GM03348 (cell line): Measurements from ENCODE around the gene RGS8.

Experiments
- DNase-seq: peaks from one replicate; pipeline ENCODE4 v3.0.0; 2012; ENCODE audit warnings: low spot score

Gene RGS8

DNA sequence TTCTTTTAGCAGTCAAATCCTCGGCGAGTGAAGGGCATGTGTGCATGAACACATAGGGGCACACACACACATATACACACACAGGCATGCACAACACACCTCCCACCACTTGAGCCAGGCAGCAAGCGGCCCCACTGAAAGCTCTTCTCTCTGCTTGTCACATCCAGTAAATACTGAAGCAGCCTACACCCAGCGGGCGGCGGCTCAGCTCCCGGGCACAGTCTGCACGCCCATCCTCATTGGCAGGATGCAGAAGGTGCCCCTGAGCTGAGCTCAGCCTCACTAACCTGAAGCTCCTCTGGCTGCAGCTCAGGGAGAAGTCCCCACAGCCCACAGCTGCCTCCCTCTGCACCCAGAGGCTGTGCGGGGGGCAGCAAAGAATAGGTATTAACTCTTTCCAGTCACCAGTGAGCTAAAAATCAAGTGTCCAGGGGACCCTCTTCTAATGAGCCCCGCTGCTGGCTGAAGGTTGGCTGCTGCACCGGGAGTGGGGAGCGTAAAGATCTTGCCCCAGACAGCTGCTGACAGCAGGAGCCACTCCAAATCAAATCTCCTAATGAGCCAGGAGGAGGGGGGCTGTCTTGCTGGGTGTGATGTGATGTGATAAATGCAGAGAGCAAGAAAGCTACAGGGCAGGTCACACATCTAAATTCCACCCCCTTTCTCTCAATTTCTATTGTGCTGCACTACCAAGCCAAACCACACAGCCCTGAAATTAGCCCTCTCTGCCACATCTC, 12.5 kb downstream of the RGS8 start:
- no peak for DNase-seq

DNA sequence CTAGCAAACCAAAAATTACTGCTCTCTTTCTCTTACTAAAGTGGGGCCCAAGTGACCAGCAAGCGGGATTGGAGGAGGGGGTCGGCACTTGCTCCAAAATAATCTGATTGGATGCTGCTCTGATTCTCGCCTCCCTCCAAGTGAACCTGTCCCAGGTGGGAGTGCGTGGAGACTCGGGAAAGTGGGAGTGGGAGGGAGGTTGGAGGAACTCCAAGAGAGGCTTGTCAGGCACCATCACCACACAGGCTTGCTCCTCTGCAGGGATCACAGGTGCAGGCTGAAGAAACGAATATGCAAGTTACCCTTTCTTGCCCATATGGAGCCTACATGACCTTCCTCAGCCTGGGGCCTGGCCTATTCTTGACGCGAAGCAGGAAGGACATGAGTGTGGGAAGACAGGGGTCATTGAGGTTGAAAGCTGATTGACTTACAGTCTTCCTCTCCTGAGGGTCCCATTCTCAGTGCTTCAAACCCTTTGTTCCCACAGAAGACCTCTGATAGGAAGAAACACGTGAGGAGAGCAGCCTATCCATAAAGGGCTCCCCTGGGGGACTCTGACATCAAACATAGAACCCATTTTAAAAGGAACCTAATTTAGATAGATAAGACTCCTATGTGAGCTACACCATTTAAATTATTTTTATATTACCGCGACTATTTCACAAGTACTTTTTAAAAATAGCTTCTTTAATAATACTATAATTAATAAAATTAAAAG, 14.2 kb downstream of the RGS8 start:
- DNase-seq: no peak

DNA sequence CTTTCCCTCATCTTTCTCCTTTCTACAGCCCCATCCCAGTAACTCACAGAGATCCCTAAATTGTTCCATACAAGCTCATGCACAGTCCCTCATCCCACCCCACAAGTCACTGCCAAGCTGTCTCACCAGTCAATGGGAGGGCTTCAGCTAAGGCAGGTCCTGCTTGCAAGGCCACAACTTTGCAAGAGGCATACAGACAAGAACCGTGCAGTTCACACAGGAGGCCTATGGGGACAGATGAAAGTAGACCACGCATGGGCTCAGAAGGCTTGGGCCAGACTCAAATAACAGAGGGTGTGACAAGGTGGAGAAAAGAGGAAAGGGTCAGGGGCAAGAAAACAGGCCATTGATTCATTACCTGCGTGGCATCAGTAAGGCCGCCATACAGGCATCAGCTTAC, 15.1 kb downstream of the RGS8 start:
- DNase-seq: no peak

DNA sequence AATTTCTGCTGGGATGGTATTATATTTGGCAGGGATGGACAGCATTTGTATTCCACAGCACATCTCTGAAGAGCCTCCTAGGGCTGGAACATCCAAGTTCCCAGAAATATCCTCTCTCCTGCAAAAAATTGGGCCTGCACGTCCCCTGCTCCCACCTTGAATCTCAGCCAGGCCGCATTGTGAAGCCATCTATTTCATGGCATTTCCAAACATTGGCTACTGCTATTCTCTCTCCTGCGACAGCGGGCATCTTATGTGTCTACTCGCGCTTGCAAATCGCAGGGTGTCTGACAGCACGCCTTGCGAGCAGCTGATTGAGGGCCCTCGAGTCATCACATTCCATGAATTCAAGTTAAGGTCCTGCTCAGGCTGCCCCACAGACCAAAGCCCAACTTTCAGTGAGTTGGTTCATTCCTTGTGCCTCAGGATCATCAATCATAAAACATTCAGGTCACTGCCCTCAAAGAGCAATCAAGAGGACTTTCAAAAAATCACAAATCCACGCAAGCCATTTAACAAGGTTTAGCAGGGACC, 15.8 kb downstream of the RGS8 start:
- no peak for DNase-seq

DNA sequence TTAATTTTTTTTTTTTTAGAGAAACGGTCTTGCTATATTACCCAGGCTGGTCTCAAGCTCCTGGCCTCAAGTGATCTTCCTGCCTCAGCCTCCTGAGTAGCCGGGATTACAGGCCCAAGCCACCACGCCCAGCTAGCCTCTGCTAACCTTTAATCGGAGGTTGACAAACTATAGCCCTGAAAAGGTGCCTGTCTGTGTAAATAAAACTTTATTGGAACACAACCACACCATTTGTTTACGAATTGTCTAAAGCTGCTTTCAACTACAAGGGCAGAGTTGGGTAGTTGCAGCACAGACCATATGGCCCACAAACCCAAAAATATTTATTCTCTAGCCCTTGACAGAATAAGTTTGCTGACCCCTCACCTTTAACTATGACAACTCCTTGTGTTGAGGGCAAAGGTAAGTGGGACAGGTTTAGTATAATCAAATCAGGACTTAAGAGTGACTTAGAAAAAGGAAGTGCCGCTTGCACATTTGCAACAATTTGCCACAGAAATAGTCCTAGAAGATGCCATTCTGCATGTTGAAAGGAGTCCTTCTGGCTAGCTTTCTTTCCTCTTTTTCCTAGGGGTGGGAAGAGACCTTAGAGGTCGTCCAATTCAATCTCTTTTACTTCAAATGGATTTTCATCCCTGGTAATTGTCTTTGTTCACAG, 16.4 kb downstream of the RGS8 start:
- no peak for DNase-seq

DNA sequence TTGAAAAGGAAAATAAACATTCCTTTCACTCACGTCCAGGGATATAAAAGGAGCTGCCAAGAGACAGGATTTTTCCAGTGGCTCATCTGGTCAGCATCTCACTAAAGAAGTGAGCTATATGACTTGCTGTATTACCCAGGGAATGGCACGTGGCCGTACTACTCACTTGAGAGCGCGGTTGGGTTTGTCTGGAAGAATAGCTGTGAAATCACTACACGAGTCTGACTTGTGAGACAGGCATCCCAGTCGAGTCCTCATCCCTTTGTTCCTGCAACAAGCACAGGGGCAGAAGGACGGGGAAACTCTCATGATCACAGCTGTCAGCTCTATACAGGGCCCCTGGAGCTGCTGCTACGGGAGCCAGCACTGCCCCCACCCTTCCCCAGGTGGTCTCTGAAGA, 17.7 kb downstream of the RGS8 start:
- DNase-seq: no peak

DNA sequence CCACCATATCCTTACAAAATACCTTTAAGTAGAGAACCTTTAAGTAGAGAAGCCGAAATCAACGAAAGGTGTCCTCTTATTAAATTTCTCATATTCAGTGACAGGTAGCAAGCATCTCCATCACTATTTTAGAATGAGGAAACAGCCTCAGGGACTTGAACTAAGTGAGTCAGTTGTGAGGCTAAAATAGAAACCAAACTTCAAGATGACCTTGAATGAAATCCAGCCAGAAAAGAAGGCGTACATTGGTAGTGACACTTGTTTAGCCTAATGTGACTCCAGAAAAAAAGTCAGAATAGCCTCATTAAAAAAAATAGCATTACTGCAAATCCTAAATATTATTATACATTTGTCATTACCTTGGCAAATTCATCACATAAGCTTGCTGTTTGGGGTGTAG, 20.1 kb downstream of the RGS8 start:
- DNase-seq: no peak

DNA sequence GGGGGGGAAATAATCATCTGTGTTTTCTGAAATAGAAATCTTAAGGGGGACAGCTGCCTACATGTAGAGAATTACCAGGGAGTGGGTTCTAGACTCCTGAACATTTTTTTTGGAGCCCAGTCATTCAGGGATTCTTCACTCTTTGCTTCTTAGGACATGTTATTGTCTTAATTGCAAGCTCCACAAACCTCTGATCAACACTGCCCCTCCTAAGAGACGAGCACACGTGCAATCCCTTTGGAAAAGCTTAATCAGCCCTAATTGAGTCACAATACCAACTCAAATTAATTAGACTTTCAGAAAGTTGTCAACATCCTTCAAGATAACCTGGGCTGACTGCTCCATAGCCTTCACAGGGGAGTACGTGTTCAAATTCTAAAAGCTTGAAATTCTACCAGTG, 21.4 kb downstream of the RGS8 start:
- no peak for DNase-seq

DNA sequence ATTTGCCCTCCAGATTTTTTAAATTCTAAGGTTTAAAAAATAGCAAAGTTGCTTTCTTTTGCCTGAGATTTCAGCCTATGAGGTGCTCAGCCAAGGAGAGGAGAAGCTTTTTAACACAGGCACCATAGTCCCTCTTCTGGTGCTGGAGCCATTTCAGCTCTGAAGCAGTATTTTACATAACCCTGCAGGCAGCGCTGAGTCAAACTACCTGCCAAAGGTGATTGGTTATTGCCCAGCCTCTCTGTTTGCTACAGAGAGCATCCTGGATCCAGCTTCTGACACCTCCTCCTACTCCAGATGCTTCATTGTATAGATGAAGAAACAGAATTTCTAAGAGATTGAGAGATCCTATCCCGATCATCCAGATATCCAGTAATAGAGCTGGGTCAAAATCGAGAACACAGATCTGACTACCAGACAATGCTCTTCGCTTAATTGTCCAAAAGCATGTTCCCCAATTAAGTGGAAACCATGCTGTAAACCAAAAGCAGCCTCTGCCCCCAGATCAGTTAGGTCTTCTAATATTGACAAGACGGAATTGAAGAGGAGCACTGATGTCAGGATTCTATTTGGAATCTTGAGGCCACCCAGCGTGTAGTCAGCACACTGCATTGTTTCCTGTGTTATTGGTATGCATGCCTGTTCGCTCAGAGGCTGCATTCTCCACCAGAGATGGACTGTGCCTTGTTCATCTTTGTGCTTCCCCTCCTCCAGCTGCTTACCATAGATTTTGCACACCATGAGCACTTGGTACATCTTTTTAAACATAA, 22.1 kb downstream of the RGS8 start:
- no peak for DNase-seq

DNA sequence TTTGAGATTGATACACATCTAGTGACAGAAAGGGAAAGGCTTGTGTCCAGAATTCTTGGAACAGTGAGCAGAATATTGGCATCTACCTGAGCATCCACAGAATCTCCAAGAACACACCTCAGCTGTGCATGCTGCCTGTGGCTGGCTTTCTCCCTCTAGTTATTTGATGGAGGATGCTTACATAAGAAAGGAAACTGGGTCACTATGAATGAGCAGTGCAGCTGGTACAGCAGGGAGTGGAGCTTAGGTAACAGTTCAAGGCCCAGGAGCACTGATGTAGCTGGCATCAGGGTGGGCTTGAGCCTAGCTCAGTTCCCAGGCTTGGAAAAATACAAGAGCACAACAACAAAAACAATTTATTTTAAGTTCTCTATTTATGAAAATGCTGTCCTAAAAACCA, 26.3 kb downstream of the RGS8 start:
- DNase-seq: no peak

DNA sequence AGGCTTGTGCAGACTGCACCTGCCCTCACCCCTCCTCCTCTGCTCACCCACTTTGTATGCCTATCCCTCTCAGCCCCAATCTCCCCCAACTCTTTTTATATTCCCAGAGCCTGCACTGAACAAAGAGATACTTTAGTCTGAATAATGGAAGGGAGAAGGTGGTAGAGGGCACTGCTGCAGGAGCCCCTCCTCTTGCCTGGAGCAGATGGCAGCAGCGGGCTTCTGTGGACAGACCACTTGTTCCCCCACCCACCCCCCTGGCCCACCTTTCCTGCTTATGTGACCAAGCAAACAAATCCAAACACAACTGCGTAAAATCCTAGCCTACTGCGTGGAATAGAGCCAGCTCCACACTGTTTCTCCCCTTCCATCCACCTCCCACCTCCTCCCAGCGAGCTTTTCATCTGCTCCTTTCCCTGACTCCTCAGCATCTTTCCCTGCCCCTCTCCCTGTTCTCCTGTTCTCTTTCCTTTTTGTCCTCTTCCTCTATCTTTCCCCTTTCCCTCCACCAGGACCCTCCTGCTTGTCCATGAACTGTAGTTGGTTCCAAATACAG, 27.5 kb downstream of the RGS8 start:
- DNase-seq: no peak

DNA sequence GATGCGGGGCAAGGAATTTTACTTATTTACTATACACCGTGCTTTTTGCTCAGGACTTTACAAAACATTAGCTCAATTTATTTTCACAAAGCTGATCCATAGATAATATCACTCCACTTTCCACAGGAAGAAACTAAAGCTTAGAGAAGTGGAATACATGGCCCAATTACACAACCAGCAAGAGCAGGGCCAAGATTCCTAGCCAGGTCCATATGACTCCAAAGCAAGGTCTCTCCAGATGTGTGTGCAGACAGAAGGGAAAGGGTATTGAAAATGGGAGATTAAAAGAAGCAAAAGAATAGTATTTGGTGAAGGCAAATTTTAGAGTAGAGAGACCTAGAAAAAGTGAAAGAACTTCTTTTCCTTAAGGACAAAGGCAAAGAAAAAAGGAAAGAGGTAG, 30.4 kb downstream of the RGS8 start:
- DNase-seq: no peak

DNA sequence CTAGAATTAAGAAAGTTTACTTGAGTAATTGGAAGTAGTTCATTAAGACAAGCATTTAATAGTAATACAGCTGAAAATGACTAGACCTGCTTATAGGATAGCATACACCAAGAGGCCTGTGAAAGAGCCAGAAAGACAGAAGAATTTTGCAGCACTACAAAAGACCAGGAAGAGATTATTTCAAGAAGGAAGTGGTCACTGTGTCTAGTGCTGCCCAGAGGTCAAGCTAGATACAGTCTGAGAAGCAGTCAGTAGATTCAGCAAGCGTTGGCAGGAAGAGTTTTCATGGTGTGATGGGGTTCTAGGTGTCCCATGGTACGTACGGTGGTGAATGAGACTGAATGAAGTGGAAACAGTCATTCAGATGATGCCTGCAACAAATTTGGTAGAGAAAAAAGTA, 31.5 kb downstream of the RGS8 start:
- DNase-seq: no peak

DNA sequence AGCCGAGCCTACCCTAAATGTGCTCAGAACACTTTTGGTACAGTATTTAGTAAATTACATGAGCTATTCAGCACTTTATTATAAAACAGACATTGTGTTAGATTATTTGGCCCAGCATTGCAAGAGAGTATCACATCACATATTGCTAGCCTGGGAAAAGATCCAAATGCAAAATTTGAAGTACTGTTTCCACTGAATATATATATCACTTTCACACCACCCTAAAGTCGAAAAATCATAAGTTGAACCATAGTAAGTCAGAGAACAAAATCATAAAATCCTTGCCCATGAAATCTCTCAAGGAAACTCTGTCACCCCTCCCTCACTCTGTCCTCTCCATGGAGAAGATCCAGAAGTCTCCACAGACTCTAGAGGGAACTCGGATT, 33.1 kb downstream of the RGS8 start:
- DNase-seq: no peak

DNA sequence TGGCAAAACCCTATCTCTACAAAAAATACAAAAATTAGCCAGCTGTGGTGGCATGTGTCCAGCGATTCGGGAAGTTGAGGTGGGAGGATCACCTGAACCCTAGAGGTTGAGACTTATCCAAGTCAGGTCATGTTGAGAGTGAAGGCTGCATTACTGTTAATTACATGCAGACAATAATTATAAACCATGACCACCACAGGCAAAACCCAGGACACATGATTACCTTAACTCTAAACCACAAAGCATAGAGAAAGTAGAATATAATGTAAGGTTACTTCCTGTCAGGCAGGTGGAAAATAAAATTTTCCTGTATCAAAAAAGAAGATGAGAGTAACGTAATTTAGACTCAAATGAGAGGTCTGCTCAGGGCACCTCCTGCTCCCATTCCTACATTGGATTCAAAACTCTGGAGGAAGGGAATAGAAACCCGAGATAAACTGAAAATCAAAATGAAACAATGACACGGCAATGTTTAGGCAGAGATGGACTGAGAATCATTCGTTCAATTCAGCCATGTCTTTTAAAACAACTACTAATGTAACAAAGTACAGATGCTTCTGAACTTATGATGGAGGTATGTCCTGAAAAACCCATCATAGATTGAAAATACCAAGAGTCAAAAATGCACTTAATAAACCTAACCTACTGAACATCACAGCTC, 33.6 kb downstream of the RGS8 start:
- DNase-seq: no peak

DNA sequence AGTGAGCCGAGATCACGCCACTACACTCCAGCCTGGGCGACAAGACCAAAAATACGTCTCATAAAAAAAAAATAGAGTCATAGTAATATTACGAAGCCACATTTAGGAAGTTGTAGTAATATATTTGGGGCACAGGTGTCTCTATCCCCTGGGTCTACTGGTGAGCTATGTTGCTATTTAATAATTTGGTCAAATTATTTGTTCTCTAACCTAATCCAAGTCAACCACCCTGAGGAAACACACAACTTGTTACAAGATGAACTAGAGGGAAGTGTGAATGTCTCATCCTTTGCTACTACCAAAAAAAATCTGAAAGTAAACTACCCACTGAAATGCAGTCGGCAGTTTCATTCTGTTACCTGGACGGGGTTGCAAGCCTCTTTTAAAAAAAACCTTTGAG, 35.3 kb downstream of the RGS8 start:
- DNase-seq: no peak

DNA sequence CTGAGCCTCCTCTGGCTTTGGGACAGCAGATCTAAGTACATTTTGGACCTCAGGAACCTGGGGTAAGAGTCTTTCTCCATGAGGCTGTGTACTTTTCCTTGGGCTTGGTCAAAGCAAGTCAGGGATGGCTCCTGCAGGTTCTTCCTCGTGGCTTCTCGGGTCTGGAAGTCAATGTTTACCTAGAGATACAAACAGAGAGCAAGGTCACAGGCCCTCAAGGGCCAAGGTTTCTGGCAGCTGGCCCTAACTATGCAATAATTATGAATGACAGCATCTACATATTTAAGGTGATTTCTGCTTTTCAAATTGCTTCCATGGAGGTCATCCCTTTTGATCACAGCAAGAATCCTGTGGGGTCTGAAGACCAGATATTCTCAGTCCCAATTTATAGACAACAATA, 37.6 kb downstream of the RGS8 start:
- no peak for DNase-seq

DNA sequence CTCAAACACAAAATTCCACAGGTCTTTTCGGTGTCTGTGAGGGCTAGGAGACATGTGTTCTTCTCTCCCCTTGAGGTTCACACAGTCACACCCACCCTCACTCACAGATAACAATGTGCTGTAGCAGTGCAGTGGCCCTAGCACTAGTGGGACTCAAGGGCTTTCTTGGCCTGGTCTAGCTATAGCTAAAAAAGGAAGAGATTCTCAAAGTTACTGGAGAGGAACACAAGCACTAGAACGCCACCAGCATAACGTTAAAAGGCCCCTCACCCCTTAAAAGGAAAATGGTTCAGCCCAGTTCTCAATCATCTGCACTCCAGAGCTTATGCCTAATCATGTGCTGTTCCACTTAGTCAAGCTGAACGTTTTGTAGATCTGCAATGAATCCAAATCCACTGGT, 39.5 kb downstream of the RGS8 start:
- DNase-seq: no peak

DNA sequence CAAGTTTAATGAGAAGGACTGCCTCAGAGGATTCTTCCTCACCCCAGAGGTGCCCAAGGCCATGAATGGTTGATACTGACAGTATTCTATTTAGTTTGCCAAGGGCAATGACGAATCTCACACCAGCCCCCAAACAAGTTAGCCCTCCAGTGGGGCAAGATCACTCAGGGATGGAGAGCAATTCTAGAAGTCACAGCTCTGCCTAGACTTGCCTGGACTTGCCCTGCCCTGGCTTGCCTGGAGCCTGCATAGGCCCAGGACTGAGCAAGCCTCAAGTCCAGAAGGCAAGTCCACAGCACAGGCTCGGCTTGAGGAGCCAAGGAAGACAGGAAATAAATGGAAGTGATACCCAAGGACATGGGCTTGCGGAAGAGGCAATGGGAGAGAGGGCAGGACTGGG, 40.7 kb downstream of the RGS8 start:
- no peak for DNase-seq

DNA sequence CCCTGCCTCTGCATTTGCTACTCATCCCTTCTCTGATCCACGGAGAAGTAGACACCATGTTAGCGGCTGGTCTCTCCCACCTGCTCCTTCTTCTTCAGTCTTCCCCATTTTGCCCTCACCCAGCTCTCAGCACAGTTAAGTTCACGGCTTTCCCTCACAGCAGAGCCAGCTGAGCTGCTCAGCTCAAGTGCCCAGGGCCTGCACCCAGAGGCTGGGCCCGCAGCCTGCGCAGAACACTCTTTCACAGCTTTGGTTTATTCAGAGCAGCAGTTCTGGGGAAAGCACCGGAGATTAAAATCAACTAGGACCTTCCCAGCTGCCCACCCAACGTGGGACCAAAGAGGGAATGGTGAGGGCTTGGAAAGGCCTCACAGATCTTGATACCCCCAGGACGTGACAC, 41.9 kb downstream of the RGS8 start:
- no peak for DNase-seq

DNA sequence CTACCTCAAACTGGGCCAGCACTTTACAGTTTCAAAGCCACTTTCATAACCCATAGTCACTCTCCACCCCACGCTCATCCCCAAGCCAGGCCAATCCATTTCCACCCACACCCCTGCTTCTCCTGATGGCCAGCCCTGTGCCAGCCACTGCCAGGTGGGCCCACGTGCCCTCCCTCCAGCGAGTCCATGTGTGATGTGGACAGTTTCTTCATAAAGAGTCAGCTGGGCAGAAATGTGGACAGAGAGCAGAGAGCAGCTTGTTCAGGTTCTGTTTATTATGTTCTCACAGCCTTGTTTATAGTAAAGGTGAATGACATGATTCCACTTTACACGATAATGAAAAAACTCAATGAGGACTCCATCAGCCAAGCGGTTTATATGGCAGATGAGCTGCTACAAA, 42.8 kb downstream of the RGS8 start:
- no peak for DNase-seq

DNA sequence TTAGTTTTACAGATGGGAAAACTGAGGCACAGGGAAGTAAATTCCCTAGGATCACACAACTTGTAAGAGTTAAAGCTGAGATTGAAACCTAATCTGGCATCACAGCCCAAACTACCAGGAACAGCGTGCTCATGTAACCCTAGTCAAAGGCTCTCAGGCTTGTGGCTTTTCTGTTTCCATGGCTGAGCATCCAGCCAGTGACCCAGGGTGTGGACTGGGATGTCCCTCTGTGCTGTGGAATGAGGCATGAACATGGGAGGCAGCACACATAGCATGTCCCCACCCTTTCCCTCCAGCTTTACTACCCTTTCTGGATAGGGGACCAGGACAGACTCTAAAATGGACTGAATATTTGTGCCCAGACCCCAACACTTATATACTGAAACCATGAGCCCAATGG, 45.1 kb downstream of the RGS8 start:
- DNase-seq: no peak
